ENCODE data around the gene CSNK1A1L. TPM values are rescaled to one million over a fixed set of nuclear protein-coding genes. Genes with fewer than 3 reads are reported as not detected.
A peak's percentile ranks its signal among the peaks of the same experiment; 100 is the strongest.

Gene CSNK1A1L
- total RNA-seq, 1 experiment from 2014 or later: not detected

DNA sequence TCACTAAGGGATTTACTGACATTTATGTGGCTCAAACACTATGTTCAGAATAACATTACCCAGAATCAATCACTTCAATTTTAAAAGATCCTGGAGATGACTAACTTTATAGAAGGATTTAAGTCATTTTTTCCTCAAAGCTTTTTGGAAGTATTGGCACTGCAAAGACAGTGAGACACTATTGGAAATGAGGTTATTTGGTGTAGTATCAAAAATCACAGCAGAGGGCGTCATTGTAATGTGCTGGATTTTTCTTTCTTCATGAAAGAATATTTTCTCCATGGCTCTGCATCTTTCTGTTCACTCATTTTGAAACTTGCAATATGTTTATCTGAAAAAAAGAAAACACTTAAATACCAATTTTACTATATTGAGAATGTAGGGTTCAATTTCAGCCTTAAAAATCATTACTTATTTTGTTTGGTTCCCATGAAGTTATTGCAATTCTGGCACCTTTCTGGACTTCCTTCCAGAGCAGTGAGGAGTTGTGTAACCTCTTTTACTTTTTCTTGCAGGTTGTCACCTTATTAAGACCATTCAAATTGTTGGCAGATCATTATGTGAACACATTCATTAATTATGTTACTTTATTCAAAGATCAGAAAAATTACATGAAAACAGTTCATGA, 3.7 kb upstream of the CSNK1A1L start:
- RAD21 ChIA-PET (ENCODE audit: low non-redundant PET in 1 of 2, low total read pairs in 2 of 2, uncharacterized antibody in 2 of 2, unreplicated experiment in 2 of 2): no interaction called here
- Histone ChIP-seq H3K4me3 (replicated peaks in 1 of 2; ENCODE audit: low read depth in 1 of 2, low read length in 2 of 2) (no peak overlapping the region), H3K9ac (ENCODE audit: low read length) (no peak overlapping the region), H2AFZ (ENCODE audit: low read depth, low read length, poor library complexity, severe bottlenecking) (no peak overlapping the region), H3K9me3 (ENCODE audit: control insufficient read depth in 1 of 2, insufficient read depth in 1 of 2, low read depth in 1 of 2, low read length in 2 of 2) (no peaks in the 10 kb centered on the region), H3K27ac (ENCODE audit: low read depth, low read length) (no peak overlapping the region), H3K27me3 (ENCODE audit: insufficient read depth, low read length) (no peaks in the 10 kb centered on the region), H3K79me2 (ENCODE audit: insufficient read depth, low read length) (no peaks in the 10 kb centered on the region), H4K20me1 (ENCODE audit: insufficient read depth) (no peaks in the 10 kb centered on the region), H3K9me2 (ENCODE audit: insufficient read depth) (no peaks in the 10 kb centered on the region), H3K4me2 (ENCODE audit: low read length) (no peak overlapping the region), H3K4me1 (ENCODE audit: control insufficient read depth in 1 of 2, insufficient read depth in 2 of 2, low read length in 2 of 2) (no peaks in the 10 kb centered on the region), H3K36me3 (ENCODE audit: control insufficient read depth in 1 of 2, insufficient read depth in 2 of 2, low read length in 2 of 2) (no peaks in the 10 kb centered on the region)
- POLR2A ChIA-PET: no interaction called here
- ATAC-seq (no peak), DNase-seq (ENCODE audit: low read depth, low spot score) (no peak)
- CTCF ChIA-PET: no interaction called here
- intact Hi-C loops (cut with micrococcal nuclease): loop anchor here (1.0 to 10.0 kb wide), 3 partner anchors 1476 to 1806 kb away; no protein-coding TSS in a partner anchor
- no TSS peak for BruUV-seq (replicated peaks)
- no peak for TF ChIP-seq POLR2AphosphoS5 (IDR thresholded peaks at IDR 0.05; ENCODE audit: low read depth, low read length)
- no peak for TF ChIP-seq TCF7L2 (IDR thresholded peaks at IDR 0.05; ENCODE audit: borderline replicate concordance, extremely low read depth, insufficient read depth, insufficient read length)
- TF ChIP-seq ZFX (IDR thresholded peaks at IDR 0.05): no peak
- peak; percentile 7 to 65 (median 44); a peak in 5 of 6 replicates for TF ChIP-seq CTCF (IDR thresholded peaks at IDR 0.05 in 2 of 3, conservative IDR thresholded peaks at IDR 0.05 in 1 of 3; ENCODE audit: borderline replicate concordance in 1 of 3, insufficient read depth in 1 of 3, low read depth in 2 of 3, low read length in 2 of 3)
- TF ChIP-seq, protein P1, sequence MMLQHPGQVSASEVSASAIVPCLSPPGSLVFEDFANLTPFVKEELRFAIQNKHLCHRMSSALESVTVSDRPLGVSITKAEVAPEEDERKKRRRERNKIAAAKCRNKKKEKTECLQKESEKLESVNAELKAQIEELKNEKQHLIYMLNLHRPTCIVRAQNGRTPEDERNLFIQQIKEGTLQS (IDR thresholded peaks at IDR 0.05): no peak
- peak; percentile 49 for TF ChIP-seq RAD21 (IDR thresholded peaks at IDR 0.05; ENCODE audit: low read depth)
- no peak for TF ChIP-seq JUND (IDR thresholded peaks at IDR 0.05)
- no peak for TF ChIP-seq ZBTB33 (IDR thresholded peaks at IDR 0.05; ENCODE audit: extremely low read depth, insufficient replicate concordance, low read length)
